ENCODE measurements around the gene NOTCH2NLA.
"Not testable (repeated sequence)": the region's sequence is repeated elsewhere in the genome, so short reads cannot be mapped to it uniquely, and the experiment has no call there.

Gene NOTCH2NLA

DNA sequence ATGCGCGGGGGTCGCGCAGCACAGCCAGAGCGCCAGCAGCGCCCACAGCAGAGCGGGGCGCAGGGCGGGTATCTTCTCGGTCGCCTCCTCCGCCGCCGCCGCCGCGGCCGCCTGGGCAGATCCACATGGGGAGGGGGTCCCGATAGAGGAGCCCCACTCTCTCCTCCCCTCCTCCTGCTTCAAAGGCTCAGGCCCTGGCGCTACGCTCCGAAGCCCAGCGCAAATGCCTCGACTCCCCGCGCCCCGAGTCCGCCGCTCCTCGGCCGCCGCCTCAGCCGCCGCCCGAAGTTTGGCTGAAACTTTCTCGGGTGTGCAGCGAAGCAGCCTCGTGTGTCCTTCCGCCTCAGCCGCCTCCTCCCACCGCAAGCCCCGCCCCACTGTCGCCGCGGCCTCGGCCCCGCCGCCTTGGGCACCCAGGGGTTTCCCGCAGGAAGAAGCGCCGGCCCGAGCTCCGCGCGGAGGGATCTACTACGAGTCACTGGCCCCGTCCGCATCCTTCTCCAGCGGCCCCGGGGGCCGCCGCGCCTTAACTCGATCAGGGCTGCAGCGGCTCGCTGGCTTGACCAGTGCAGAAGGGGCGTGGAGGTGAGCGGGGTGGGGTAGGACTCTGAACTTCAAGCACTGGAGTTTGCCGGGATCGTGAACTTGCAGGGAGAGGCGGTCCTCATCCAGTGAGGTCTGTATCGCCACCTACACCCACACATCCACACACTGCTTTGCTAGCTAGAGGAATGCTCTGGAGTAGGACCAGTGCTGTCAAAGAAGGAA, at the start of gene NOTCH2NLA:
Gene NOTCH2NLA (minus strand): TSS at position 312 of the 768 bp plus-strand sequence. CDS start 39,684 bp downstream, outside the sequence.
- DNase-seq = not testable (repeated sequence)

DNA sequence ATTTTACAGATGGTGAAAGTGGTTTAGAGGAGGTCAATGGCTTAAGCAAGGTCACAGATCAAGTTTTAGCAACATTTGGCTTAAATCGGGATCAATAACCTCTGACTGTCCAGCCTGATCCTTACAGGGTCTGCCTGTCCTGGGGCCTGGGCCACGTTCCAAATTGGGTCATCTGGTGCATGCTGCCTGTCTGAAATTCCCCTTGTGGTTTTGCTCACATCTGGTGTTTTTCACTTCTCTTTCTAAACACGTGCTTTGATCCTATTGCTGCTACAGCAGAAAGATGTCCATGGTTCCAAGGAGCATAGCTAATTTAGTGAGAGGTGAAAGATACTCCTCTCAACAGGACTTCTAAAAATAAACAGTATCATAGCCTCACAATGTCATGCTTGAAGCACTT, 49.5 kb upstream of the NOTCH2NLA start:
- not testable (repeated sequence) for DNase-seq

DNA sequence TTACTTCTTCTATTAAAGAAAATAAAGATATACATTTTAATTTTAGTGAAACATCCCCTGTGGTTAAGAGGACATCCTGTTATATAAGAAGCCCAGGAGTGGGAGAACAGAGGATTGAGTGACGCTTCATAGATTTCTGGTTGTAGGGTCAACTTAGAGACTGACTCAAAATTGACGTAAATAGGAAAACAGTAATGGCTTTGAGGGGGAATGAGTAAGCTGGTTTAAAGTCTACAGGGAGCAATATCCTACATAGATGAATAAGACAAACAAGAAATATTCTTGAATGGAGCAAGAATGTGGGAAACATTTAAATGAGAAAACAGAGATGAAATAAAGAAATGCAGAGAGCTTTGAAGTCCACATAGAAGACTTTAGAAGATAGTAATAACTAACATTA, 48.3 kb upstream of the NOTCH2NLA start:
- DNase-seq = not testable (repeated sequence)

DNA sequence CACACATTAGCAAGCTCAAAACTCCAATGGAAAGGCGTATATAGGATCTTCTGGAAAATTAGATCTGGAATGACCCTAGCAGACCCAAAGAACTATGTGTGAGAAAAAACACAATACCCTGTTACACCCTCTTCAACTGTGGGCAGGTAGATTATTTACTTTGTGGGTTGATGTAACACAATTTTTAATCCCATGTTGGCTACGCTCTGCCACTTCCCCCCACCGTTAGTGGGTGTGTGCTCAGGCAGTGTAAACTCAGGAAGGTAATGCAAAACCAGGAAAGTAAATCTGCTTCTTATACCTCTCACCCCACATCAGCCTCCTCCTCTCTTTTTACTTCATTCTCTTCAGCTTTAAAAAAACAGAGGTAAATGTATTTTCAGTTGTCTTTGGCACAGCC, 45.3 kb upstream of the NOTCH2NLA start:
- not testable (repeated sequence) for DNase-seq

DNA sequence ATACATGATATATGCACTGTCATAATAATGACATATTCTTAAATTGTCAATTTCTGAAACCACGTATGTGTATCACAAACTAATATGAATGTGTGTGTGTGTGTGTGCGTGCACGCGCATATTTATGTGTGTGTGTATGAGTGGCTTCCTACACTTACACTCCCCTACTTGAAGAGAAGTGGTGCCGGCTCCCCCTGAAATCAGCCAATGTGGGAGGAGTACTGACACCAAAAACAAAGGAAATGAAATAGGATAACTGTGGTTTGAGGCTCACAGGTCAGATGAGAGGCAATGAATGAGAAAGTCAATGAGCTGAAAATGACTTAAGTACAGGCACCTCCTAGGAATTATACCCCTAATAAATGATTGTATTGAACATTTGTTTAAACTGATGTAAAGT, 44.4 kb upstream of the NOTCH2NLA start:
- DNase-seq = not testable (repeated sequence)

DNA sequence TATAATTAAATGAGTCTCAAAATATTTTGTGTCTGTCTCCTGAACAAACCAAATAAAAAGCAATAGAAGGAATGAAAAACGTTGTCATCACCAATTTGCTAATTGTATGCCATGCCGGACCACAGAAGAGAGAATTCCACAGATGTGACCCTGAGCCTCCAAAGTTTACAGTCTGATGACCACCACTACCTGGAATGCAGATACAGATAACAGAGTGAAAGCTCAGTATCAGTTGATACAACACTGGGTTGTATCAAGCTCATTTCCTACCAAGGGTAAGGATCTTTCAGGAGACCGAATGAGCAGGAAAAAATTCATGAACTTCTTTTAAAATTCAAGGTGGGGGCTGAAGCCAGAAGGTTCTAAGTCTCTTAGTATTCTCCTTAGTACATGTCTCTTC, 43.9 kb upstream of the NOTCH2NLA start:
- not testable (repeated sequence) for DNase-seq

DNA sequence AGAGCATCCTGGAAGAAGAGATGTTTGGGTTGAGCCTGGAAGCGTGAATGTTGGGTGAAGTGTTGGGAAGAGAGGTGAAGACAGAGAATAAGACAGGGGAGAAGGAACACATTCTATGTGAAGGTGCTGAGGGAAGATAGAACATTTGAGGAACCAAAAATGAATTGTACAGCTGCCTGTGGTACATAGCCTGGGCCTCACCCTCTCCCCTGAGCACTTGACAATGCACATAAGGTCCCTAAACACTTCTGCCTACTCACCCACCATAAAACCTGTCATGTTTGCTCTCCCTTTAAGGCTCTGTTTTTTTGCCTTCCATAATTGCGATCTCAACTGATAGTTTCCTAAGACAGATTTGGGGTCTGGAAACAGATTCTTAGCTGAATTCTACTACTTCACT, 43.2 kb upstream of the NOTCH2NLA start:
- DNase-seq = not testable (repeated sequence)

DNA sequence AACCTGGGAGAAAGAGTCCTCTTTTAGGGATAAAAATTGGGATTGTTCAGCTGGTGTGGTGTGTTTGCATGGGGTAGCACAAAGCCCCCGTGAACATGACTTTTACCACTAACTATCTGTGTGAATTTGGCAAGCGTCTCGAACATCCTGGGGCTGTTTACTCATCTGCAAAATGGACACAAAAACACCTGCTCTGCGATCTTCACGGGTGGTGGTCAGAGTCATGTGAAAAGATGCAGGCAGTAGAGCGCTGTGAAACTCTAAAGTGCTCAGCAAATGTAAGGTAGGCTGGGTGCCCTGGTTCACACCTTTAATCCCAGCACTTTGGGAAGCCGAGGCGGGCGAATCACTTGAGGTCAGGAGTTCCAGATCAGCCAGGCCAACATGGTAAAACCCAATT, 41.3 kb upstream of the NOTCH2NLA start:
- not testable (repeated sequence) for DNase-seq

DNA sequence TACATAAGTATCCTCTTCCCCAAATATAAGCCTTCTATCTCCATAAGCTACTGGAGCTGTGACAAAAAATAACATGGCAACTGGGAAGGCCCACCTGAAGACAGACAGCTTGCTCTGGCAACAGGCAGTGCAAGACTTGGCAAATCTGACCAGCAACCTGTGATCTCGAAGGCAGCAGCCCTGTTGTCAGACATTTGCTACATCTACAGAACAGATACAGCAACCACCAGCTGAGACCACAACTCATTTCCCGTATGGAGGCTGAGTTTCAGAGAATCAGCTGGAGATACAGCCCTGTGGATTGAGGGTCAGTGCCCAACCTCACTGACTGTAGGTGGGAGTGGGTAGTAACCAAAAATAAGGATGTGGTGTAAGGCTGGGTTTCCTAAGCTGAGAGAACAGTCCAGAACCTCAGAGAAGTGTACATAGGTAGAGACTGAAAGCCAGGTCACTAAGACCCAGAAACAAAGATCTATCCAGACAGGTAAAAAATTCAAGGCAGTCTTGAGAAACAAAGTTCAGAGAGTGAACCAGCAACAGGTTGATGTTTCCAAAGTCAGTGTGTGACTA, 37.4 kb upstream of the NOTCH2NLA start:
- not testable (repeated sequence) for DNase-seq

DNA sequence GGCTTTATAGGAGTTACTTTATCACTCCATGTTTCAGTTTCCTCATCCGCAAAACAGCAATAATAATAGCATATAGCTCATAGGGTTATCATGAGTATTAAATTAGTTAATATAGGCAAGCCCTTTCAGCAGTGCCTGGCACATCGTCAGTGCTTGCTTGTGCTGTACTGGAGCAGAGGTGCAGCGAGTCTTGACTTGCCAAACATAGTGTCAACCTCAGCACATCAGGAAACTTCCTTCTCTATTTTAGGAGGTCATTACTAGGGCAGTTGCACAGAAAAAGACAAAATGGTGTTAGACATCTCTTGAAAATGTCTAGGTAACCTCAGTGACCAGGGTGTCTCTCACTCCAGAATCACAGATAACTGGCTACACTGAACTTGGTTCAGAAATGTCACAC, 35.9 kb upstream of the NOTCH2NLA start:
- not testable (repeated sequence) for DNase-seq

DNA sequence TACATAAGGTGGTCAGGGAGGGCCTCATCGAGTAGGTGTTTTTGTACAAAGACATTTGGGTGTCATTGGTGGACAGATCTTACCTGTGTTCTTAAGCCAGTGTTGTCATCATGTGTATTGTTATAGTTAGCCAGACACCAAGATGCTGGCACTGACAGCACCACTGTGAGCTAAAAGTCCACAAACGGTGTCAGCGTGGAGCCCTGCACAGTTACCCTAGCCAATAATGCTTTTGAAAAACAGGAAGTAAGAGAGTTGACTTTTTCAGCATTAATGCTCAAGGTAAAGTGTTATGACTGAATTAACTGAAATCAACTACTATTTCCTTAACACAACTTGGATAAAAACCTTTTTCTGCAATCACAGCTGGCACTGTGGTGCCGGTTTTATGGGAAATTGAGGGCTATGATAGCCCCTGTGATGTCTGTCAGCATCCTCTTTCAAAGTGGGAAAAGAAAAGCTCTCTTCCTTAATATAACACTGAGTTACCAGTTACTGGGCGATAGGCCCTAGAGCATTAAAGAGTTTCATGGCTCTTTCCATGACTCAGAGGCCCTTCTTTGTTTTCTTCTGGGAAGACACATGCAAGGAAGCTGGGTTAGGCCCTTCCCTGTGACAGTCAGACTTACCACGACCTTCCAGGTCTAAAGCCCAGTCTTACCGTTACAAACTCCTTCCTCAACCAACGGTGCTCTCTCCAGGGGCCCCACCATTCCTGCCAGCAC, 31.3 kb upstream of the NOTCH2NLA start:
- DNase-seq = not testable (repeated sequence)

DNA sequence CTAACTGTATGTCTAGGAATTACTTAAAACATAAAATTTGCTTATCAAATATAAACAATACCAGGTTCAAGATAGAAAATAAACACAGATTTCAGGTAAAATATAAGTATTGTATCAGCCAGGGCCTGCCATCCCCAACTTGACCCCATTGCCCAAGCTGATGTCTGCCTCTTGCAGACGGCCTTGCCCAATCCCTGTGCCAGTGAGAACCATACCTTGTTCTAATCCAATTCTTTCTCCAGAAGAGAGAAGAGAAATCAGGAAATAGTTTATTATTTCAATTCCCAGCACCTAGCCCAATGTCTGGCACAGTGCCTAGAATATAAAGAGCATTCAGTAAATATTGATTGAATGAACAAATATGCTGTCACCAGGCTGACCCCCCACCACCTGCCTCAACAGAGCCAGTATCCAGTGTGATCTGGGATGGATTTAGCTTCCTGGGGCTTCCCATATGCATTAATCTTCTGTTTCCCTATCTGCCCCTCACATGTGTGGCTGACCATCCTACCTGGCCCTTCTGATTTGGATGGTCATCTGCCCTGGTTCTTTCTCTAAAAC, 29.3 kb upstream of the NOTCH2NLA start:
- DNase-seq = not testable (repeated sequence)

DNA sequence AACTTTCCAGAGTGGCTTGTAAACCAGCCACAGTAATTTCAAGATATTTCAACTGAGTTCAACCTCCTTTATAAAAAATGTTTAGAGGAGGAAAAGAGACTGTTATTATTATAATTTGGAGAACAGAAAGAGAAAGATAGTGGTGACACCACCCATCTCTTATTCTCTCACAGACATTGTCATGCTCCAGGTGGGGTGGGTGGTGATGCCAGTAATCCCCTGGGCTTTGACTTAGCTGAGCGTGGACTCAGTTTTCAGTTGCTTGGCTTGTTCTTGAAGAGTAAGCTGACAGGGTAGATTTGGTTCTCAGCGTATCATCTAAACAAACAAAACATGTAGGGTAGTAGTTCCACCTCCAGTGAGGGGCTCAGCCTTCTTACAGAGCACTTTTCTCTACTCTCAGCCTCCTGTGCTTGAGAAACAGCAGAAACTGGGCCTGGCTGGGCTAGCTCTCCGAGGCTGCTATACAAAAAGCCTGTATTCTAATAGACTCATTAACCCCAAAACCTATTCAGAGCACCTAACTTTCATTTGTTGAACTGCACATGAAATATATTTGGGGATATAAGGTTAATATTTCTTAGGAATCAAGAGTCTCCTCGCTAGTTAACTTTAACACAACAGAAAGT, 25.9 kb upstream of the NOTCH2NLA start:
- not testable (repeated sequence) for DNase-seq

DNA sequence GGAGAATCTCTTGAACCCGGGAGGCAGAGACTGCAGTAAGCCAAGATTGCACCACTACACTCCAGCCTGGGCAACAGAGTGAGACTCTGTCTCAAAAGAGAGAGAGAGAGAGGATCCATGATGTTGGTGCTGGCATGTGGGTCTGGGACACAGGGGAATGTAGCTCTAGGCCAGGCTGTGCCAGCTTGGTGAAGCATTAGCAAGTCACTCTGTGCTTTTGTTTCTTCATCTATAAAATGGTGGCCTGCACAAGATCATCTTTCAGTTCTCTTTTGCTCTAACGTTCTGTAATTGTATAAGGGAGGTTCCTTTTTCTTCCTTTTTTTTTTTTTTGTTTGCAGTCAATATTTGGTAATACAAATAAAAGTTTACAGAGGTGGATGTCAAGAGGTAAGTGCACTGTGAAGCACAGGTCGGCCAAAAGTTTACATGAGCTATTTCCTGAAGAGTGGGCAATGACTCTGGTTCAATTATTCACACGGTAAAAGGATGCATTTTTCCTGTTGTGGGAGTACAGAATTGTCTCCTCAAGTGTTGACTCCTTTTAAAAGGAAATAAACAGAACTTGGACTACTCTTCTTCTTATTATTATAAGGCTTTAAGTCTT, 24.5 kb upstream of the NOTCH2NLA start:
- DNase-seq = not testable (repeated sequence)

DNA sequence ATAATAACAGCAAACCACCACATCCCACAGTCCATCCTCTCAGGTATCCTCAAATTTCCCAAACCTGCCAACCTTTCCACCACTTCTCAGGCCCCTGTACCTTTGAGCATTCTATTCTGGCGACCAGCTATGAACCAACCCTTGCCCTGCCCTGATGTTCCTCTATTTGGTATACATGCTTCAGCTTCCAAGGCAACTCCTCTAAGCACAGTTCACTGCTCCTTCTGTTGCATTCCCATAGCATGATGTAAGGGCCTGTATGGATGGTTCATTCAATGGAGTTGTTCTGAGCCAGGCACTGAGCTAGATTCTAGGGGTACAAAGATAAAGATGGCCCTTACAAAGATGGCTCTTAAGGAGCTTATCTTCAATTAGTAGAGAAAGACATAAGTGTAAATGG, 22.7 kb upstream of the NOTCH2NLA start:
- DNase-seq = not testable (repeated sequence)

DNA sequence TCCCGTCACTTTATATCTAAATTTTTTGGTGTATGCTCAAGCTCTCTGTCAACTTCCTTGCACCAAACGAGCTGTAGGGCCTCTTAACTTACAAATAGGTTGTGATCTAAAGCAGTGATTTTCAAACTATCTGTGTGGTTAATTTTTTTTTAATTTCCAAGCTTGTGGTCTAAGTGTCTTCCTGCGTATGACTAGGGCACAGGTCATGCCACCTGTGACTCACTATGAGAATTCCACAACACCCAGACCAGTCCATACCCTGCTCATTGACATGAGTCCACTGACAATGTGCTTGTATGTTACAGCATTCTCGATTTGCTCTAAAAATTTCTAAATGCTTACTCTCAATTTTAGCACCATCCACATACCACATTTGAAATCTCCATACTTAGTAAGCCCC, 19.8 kb upstream of the NOTCH2NLA start:
- DNase-seq = not testable (repeated sequence)

DNA sequence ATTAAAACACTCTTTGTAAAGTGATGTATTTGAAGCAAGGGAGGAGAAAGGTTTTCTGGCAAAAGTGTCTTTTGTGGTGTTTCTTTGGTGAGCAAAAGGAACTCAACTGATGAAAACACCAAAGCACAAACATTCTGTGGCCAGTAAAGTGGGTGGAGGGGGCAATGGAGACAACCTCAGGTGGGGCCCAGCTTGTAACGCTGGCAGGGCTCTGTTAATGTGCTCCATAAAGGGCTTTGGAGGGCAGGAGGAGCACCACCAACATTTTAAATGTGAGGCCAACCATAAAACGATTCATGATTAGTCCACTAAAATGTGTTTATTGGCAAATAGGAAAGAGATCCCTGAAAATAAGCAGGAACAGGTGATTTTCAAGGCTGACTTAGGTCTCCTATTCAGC, 7.8 kb upstream of the NOTCH2NLA start:
- DNase-seq = not testable (repeated sequence)

DNA sequence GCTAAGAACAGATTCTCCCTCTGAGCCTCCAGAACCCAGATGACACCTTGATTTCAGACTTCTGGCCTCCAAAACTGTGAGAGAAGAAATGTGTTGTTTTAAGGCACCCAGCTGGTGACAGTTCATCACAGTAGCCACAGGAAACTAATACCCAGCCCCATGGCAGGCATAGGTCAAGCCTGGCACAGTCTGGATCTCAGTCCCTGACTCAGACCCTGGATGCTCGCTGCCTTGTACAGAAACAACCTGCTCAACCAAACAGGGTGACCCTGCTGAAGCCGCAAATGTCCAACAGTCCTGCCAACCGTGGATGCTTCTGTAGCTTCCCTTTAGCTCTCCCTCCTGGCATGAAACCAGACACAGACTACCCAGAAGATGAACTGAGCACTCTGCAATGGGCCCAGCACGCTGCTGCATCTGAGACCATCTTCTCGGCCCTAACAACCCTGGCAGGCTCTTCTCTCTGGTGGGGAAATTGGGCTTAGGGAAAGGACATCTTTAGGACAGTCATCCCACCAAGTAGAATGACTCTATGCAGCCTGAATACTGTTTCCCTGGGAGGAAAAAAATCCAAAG, 7.3 kb upstream of the NOTCH2NLA start:
- DNase-seq = not testable (repeated sequence)

DNA sequence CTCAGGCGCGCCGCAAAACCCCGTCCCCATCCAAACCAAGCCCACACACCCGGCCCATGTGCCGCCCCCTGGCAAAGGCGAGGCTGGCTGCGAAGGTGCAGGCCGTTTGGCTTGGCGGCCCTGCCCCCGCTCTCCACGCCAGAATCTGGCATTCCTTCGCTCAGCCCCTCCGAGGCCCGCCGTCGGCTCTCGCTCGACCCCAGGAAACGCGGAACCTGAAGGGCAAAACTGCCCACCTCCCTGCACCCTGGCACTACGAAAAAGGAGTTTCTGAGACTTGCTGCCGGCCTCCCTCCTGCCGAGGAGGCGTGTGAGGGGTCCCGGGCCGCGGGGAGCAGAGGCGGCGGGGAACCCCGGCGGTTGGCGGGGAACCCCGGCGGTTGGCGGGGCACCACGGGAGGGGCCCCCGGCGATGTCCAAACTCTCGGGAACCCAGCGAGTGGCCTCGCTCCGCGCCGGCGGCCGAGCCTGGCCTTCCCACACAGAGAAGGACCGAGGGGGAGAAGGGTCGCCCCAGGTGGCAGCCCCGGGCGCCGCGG, 608 bp downstream of the NOTCH2NLA start:
- DNase-seq = not testable (repeated sequence)

DNA sequence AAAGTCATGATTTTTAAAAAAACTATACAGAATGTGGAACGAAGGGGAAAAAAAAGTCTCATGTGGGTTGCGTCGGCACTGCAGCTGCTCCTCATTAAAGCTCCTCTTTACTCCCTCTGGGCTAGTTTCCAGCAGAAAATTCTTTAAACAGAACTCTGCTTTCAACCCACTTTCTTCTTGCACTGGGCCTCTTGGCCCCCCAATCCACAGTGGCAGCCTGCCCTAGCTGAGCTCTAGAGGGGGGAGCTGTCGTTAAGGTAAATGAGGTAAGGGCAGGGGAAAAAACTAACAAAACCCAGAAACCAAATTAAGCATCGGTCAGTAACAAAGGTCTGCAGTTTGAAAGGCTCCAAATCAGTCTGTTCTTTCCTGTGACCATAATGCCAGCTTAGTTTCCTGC, 54.3 kb downstream of the NOTCH2NLA start:
- not testable (repeated sequence) for DNase-seq

DNA sequence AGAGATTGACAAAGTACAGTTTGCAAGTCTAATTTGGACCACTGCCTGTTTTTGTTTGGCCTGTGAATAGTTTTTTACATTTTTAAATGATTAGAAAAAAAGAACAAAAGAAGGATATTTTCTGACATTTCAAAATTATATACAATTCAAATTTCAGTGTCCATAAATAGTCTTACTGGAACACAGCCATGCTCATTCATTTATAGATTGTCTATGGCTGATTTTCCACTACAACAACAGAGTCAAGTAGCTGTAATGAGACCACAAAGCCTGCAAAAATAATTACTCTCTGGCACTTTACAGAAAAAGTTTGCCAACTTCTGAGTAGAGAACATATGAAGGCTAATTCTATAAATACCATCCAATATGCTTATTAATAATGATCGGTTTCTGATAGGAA, 61.1 kb downstream of the NOTCH2NLA start:
- not testable (repeated sequence) for DNase-seq

DNA sequence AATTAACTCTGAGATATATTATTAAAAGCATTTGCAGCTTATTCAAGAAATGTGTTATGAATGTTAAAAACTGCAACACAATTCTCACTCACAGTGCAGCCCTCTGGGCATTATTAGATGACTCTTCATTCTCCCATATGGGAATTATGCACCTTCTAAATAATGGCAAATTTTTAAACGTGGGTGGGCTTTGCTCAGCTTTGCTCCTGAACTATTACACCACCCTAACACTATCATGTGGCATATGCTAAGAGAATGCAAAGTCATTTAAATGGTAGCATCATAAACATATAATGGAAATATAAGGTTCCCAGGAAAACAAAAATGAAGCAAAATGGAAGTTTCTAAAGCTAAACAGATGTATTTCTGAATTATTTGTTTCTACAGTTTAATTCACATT, 61.5 kb downstream of the NOTCH2NLA start:
- not testable (repeated sequence) for DNase-seq

Data from NCI-H526 treated with DMSO at 0.1 percent for 48 hours (cell line).